ENCODE results near the gene DQX1. TPM values are rescaled to one million over a fixed set of nuclear protein-coding genes. Genes with fewer than 3 reads are reported as not detected.

DQX1 gene
- total and polyA plus RNA-seq, 2 experiments from 2014 or later, result 0.32 to 0.52 TPM

GRCh38 chr2:74489906-74490305, 36.1 kb downstream of the DQX1 start:
- H3K27ac ChIP-seq (ENCODE audit: low read depth), result no peak overlapping the region
- no peaks in the 10 kb centered on the region for H3K79me2 ChIP-seq (replicated peaks; ENCODE audit: insufficient read depth)
- H3K27me3 Mint-ChIP-seq (ENCODE audit: insufficient read depth, low read depth, poor library complexity), result peaks cover 6% of the 10 kb centered on the region
- ATAC-seq, result no peak
- DNase-seq (ENCODE audit: low spot score), result no peak
- no peaks in the 10 kb centered on the region; the same call in 2 of the 3 replicates for H3K4me1 Mint-ChIP-seq
- no peak for TF ChIP-seq ZNF331 (CRISPR knock-in tag; IDR thresholded peaks at IDR 0.05; ENCODE audit: low read depth)
- TF ChIP-seq ZNF114 (CRISPR knock-in tag; IDR thresholded peaks at IDR 0.05), result no peak
- no peak for TF ChIP-seq CREB1 (CRISPR knock-in tag; IDR thresholded peaks at IDR 0.05; ENCODE audit: low read depth)
- no peak for TF ChIP-seq EZH2phosphoT487 (IDR thresholded peaks at IDR 0.05; ENCODE audit: unreplicated experiment)
- TF ChIP-seq ETS1 (IDR thresholded peaks at IDR 0.05), result no peak
- no peak for TF ChIP-seq STAT1 (IDR thresholded peaks at IDR 0.05; ENCODE audit: unreplicated experiment)
- no peak for TF ChIP-seq NANOG (IDR thresholded peaks at IDR 0.05; ENCODE audit: borderline replicate concordance)
- no peak for TF ChIP-seq POLR2AphosphoS5 (IDR thresholded peaks at IDR 0.05; ENCODE audit: low read depth)
- no peak for TF ChIP-seq JUNB (IDR thresholded peaks at IDR 0.05; ENCODE audit: unreplicated experiment)
- TF ChIP-seq ZNF462 (CRISPR knock-in tag; IDR thresholded peaks at IDR 0.05), result no peak
- TF ChIP-seq REST (IDR thresholded peaks at IDR 0.05; ENCODE audit: unreplicated experiment), result no peak
- no peak for TF ChIP-seq CTCF (conservative IDR thresholded peaks at IDR 0.05; ENCODE audit: low read depth in 2 of 2)
- no peak for TF ChIP-seq EZH2 (IDR thresholded peaks at IDR 0.05; ENCODE audit: low read depth, unreplicated experiment)
- no peaks in the 10 kb centered on the region for H3F3A ChIP-seq (replicated peaks; ENCODE audit: low read depth)
- H3K4me2 ChIP-seq, result no peak overlapping the region
- no peaks in the 10 kb centered on the region for H3K9me2 ChIP-seq (ENCODE audit: insufficient read depth)
- no peaks in the 10 kb centered on the region; the same call in 2 of the 3 replicates for H3K9me3 Mint-ChIP-seq
- H3K4me3 Mint-ChIP-seq, result no peak overlapping the region
- peaks cover 5% of the 10 kb centered on the region; the same call in 1 of the 2 replicates for H3K36me3 ChIP-seq (ENCODE audit: insufficient read depth)
- H3K27ac Mint-ChIP-seq, result no peak overlapping the region
- H3K4me1 ChIP-seq (ENCODE audit: insufficient read depth), result no peaks in the 10 kb centered on the region
- H4K20me1 ChIP-seq (replicated peaks; ENCODE audit: insufficient read depth), result no peaks in the 10 kb centered on the region
- H2AFZ ChIP-seq, result no peak overlapping the region
- peaks cover 56% of the 10 kb centered on the region for H3K36me3 Mint-ChIP-seq (ENCODE audit: low read depth)
- no peak overlapping the region for H3K4me3 ChIP-seq
- H3K27me3 ChIP-seq (ENCODE audit: insufficient read depth), result peaks cover 9% of the 10 kb centered on the region

Measured in GM23338 (cell line).